ENCODE measurements around the gene C17orf67.

DNA sequence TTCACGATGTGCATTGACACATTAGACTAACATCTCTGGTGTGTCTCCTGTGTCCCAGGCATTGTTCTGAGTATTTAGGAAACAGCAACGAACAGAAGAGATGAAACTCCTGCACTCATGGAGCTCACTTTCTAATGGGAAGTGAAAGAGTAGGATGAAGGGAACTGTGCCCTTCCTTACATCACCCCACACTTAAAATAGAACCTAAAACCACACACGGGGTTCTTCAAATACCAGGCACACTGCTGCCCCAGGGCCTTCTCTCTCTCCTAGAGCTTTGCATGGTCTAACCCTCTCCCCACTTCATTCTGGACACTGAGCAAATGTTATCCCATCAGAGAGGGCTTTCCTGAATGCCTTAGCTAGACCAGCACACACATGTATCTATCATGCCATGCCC lies 46.4 kb upstream of the C17orf67 start:
- TF ChIP-seq, protein P1, sequence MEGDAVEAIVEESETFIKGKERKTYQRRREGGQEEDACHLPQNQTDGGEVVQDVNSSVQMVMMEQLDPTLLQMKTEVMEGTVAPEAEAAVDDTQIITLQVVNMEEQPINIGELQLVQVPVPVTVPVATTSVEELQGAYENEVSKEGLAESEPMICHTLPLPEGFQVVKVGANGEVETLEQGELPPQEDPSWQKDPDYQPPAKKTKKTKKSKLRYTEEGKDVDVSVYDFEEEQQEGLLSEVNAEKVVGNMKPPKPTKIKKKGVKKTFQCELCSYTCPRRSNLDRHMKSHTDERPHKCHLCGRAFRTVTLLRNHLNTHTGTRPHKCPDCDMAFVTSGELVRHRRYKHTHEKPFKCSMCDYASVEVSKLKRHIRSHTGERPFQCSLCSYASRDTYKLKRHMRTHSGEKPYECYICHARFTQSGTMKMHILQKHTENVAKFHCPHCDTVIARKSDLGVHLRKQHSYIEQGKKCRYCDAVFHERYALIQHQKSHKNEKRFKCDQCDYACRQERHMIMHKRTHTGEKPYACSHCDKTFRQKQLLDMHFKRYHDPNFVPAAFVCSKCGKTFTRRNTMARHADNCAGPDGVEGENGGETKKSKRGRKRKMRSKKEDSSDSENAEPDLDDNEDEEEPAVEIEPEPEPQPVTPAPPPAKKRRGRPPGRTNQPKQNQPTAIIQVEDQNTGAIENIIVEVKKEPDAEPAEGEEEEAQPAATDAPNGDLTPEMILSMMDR (IDR thresholded peaks at IDR 0.05; ENCODE audit: poor library complexity), result no peak
- TF ChIP-seq EZH2 (IDR thresholded peaks at IDR 0.05; ENCODE audit: borderline replicate concordance) (no peak), EZH2phosphoT487 (IDR thresholded peaks at IDR 0.05; ENCODE audit: low read depth, severe bottlenecking, unreplicated experiment) (no peak)
